H1 (cell line): Measurements from ENCODE around the gene CCDC91. TPM values are rescaled to one million over a fixed set of nuclear protein-coding genes. Genes with fewer than 3 reads are reported as not detected.

ENCODE experiments used
- CEBPB ChIP-seq: IDR thresholded peaks from 2 replicates; pipeline ENCODE4 v1.6.1; 2012; ENCODE audit warnings: low read depth, low read length
- CHD2 ChIP-seq: IDR thresholded peaks from 2 replicates; pipeline ENCODE4 v1.6.1; 2012; ENCODE audit warnings: low read length, improper control_type of control experiment
- POU5F1 ChIP-seq: IDR thresholded peaks from 2 replicates; pipeline ENCODE4 v1.6.1; 2011; ENCODE audit warnings: low read depth, mild to moderate bottlenecking, low read length, moderate library complexity
- RFX5 ChIP-seq: IDR thresholded peaks from 2 replicates; pipeline ENCODE4 v1.6.1; 2011; ENCODE audit warnings: low read depth, low read length, improper control_type of control experiment, borderline replicate concordance
- TAF1 ChIP-seq: IDR thresholded peaks from 2 replicates; pipeline ENCODE4 v1.6.1; 2011; ENCODE audit warnings: mild to moderate bottlenecking, low read depth, low read length
- polyA plus RNA-seq, 7 experiments: library from polyadenylated mRNA; depleted of rRNA in 3 of 7; stranded (reverse) in 5 of 7; unstranded in 2 of 7; fragments of >200 nt in 5 of 7; fragments of 200-250 nt in 2 of 7; gene quantifications; 1 replicate in 5 of 7; 2 replicates in 1 of 7; 4 replicates in 1 of 7; pipeline versions ENCODE4 v1.2.1 to v1.2.3, GENCODE V29; 2011 to 2013; ENCODE audit warnings: missing spikeins in 2 of 7, mixed read lengths in 2 of 7
- total RNA-seq: library from RNA; stranded (reverse); fragmentation: NEBNext Ultra II Directional; extraction: Animal tissue kit (Norgen Biotek cat#: 25700); gene quantifications from 2 replicates; pipeline ENCODE4 v1.2.1, GENCODE V29; 2021

The CCDC91 gene
- total and polyA plus RNA-seq, 2 of the 8 experiments (the other 6 are each of a cell fraction or from before 2014, with no cell fraction given): 8.6 to 23.1 TPM

- TF ChIP-seq TAF1: no peak
- TF ChIP-seq POU5F1: no peak
- no peak for TF ChIP-seq CHD2
- TF ChIP-seq RFX5: no peak
- no peak for TF ChIP-seq CEBPB
Measured at GRCh38 chr12:28586481-28586880, 396.2 kb downstream of the CCDC91 start (continued).
